OCI-LY1 (cell line): ENCODE measurements around the gene CARMIL1.
A peak's percentile ranks its signal among the peaks of the same experiment; 100 is the strongest.

ENCODE experiments used
- H2AFZ ChIP-seq: fragments of 200-600 bp; sonication (generic), shearing (Covaris generic); 2 replicates; pipeline ENCODE4 v1.6.0; 2014; ENCODE audit warnings: antibody characterized with exemption, mild to moderate bottlenecking, low read length
- H3F3A ChIP-seq: fragments of 200-600 bp; sonication (generic), shearing (Covaris generic); 2 replicates; pipeline ENCODE4 v1.6.0; 2014; ENCODE audit warnings: mild to moderate bottlenecking, antibody characterized with exemption, low read length, moderate library complexity; ENCODE audit not compliant: insufficient read depth
- H3K27ac ChIP-seq: fragments of 200-600 bp; sonication (generic); 2 replicates; pipeline ENCODE4 v1.5.1; 2014; ENCODE audit warnings: low read length, mixed run types, mild to moderate bottlenecking, low read depth; ENCODE audit not compliant: poor library complexity, severe bottlenecking
- H3K27me3 ChIP-seq: fragments of 200-600 bp; sonication (generic); 2 replicates; pipeline ENCODE4 v1.6.0; 2014; ENCODE audit warnings: antibody characterized with exemption, mild to moderate bottlenecking, low read length, moderate library complexity; ENCODE audit not compliant: insufficient read depth
- H3K36me3 ChIP-seq: fragments of 200-600 bp; sonication (generic); 2 replicates; pipeline ENCODE4 v1.6.1; 2014; ENCODE audit warnings: mild to moderate bottlenecking, antibody characterized with exemption, low read length, moderate library complexity, mixed read lengths; ENCODE audit not compliant: insufficient read depth
- H3K4me1 ChIP-seq: fragments of 200-600 bp; sonication (generic); 2 replicates; pipeline ENCODE4 v1.5.1; 2014; ENCODE audit warnings: mild to moderate bottlenecking, low read length, moderate library complexity; ENCODE audit not compliant: insufficient read depth, severe bottlenecking
- H3K4me2 ChIP-seq: fragments of 200-600 bp; sonication (generic), shearing (Covaris generic); 2 replicates; pipeline ENCODE4 v1.6.1; 2014; ENCODE audit warnings: low read length
- H3K4me3 ChIP-seq: fragments of 200-600 bp; sonication (generic); 2 replicates; pipeline ENCODE4 v1.5.1; 2014; ENCODE audit warnings: low read length, low read depth, mild to moderate bottlenecking, mixed read lengths; ENCODE audit not compliant: poor library complexity, severe bottlenecking
- H3K79me2 ChIP-seq: fragments of 200-600 bp; shearing (Covaris generic); 2 replicates; pipeline ENCODE4 v1.6.1; 2016; ENCODE audit warnings: mixed run types, low read length, mixed read lengths; ENCODE audit not compliant: insufficient read depth
- H3K9ac ChIP-seq: fragments of 200-600 bp; sonication (generic), shearing (Covaris generic); 2 replicates; pipeline ENCODE4 v1.6.1; 2014; ENCODE audit warnings: mild to moderate bottlenecking, low read length, mixed read lengths
- H3K9me2 ChIP-seq: fragments of 200-600 bp; sonication (generic), shearing (Covaris generic); 2 replicates; pipeline ENCODE4 v1.6.1; 2014; ENCODE audit warnings: low read depth, mild to moderate bottlenecking, low read length, mixed read lengths
- H3K9me3 ChIP-seq: fragments of 200-600 bp; shearing (Covaris generic); 2 replicates; pipeline ENCODE4 v1.6.1; 2014; ENCODE audit warnings: low read length, mixed read lengths
- H4K20me1 ChIP-seq: fragments of 200-600 bp; sonication (generic), shearing (Covaris generic); 2 replicates; pipeline ENCODE4 v1.6.0; 2016; ENCODE audit warnings: mild to moderate bottlenecking, low read length; ENCODE audit not compliant: insufficient read depth
- EZH2 ChIP-seq: fragments of 200-600 bp; sonication (generic), shearing (Covaris generic); IDR thresholded peaks from 2 replicates; pipeline ENCODE4 v1.8.0; 2017; ENCODE audit warnings: borderline replicate concordance, mixed run types, mild to moderate bottlenecking, antibody characterized with exemption, low read length, moderate library complexity, mixed read lengths
- TF ChIP-seq, protein P1 (sequence below): fragments of 200-600 bp; sonication (generic), shearing (Covaris generic); IDR thresholded peaks from 2 replicates; pipeline ENCODE4 v1.5.1; 2017; ENCODE audit warnings: mild to moderate bottlenecking, antibody characterized with exemption, low read length, moderate library complexity, mixed read lengths

CARMIL1 gene

GRCh38 chr6:25301362-25301761 lies 22.2 kb downstream of the CARMIL1 start:
- H3K4me1 ChIP-seq, result peaks cover 52% of the 10 kb centered on the region
- H3K4me2 ChIP-seq, result peak overlapping the region; percentile 5; the same call in 1 of the 2 replicates

DNA sequence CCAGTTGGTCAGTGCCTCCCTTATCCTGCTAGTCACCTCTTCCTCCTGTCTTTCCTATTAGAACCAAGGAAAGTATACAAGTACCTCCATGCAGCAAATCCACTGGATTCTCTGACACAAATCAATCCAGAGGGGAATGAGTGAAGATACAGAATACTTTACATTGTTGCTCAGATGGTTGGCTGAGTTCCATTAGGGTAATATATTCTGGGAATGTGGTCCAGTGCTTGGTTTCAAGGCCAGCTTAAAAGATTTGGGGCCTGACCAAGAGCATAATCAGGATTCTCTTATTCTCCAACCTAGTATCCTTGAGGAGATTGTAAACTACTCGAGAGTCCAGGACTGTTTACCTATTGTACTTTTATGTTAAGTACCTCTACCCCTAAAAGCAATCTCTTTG lies 23.0 kb downstream of the CARMIL1 start:
- H3K79me2 ChIP-seq, result peaks cover 30% of the 10 kb centered on the region
- no peaks in the 10 kb centered on the region for H3K36me3 ChIP-seq
- no peak overlapping the region for H3K4me2 ChIP-seq
- peaks cover 7% of the 10 kb centered on the region; the same call in 1 of the 2 replicates for H4K20me1 ChIP-seq
- TF ChIP-seq, protein P1, sequence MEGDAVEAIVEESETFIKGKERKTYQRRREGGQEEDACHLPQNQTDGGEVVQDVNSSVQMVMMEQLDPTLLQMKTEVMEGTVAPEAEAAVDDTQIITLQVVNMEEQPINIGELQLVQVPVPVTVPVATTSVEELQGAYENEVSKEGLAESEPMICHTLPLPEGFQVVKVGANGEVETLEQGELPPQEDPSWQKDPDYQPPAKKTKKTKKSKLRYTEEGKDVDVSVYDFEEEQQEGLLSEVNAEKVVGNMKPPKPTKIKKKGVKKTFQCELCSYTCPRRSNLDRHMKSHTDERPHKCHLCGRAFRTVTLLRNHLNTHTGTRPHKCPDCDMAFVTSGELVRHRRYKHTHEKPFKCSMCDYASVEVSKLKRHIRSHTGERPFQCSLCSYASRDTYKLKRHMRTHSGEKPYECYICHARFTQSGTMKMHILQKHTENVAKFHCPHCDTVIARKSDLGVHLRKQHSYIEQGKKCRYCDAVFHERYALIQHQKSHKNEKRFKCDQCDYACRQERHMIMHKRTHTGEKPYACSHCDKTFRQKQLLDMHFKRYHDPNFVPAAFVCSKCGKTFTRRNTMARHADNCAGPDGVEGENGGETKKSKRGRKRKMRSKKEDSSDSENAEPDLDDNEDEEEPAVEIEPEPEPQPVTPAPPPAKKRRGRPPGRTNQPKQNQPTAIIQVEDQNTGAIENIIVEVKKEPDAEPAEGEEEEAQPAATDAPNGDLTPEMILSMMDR, result no peak
- no peak for TF ChIP-seq EZH2
- H3K27me3 ChIP-seq, result no peaks in the 10 kb centered on the region
- peaks cover 45% of the 10 kb centered on the region for H3K4me1 ChIP-seq
- no peak overlapping the region for H3K4me3 ChIP-seq
- no peak overlapping the region for H2AFZ ChIP-seq
- no peaks in the 10 kb centered on the region for H3K9me2 ChIP-seq
- no peak overlapping the region for H3K27ac ChIP-seq
- no peaks in the 10 kb centered on the region; the same call in 1 of the 2 replicates for H3F3A ChIP-seq
- no peak overlapping the region for H3K9ac ChIP-seq
- no peaks in the 10 kb centered on the region for H3K9me3 ChIP-seq

More at GRCh38 chr6:25301362-25301761, 22.2 kb downstream of the CARMIL1 start:
- H3K27ac ChIP-seq, result no peak overlapping the region
- H3K9me2 ChIP-seq, result no peaks in the 10 kb centered on the region
- no peak overlapping the region for H3K4me3 ChIP-seq
- no peak overlapping the region for H2AFZ ChIP-seq
- peaks cover 7% of the 10 kb centered on the region; the same call in 1 of the 2 replicates for H4K20me1 ChIP-seq
- no peaks in the 10 kb centered on the region for H3K9me3 ChIP-seq
- TF ChIP-seq EZH2, result no peak
- TF ChIP-seq, protein P1, result no peak
- no peaks in the 10 kb centered on the region for H3K27me3 ChIP-seq
- H3K9ac ChIP-seq, result no peak overlapping the region
- peaks cover 27% of the 10 kb centered on the region; the same call in 1 of the 2 replicates for H3K79me2 ChIP-seq
- no peaks in the 10 kb centered on the region; the same call in 1 of the 2 replicates for H3F3A ChIP-seq
- H3K36me3 ChIP-seq, result no peaks in the 10 kb centered on the region

DNA sequence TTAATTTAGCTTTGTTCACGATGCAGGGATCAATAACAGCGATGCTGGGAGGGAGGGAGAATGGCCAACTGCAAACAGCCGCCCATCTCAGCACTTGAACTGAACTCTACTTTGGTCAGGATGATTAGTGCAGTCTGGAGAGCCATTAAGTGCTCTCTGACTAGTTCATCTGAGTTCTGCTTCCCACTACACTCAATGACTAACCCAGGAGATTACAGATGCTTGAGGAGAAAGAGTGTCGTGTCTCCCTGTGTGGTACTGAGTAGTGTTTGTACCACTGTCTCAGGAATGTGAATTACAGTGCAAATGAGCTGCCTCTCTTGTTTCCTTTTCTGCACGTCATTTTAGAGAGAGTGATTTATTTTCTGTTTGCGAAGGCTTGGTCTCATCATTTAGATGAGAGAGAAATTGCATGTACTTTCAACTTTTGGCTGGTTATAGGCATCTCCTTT lies 23.5 kb downstream of the CARMIL1 start:
- Histone ChIP-seq H3K36me3 (no peaks in the 10 kb centered on the region), H3K27ac (no peak overlapping the region), H3K4me2 (no peak overlapping the region), H3F3A (no peaks in the 10 kb centered on the region; the same call in 1 of the 2 replicates), H3K9me3 (no peaks in the 10 kb centered on the region), H3K9me2 (no peaks in the 10 kb centered on the region), H3K79me2 (peaks cover 33% of the 10 kb centered on the region), H4K20me1 (peaks cover 7% of the 10 kb centered on the region; the same call in 1 of the 2 replicates), H2AFZ (no peak overlapping the region), H3K4me3 (no peak overlapping the region), H3K9ac (no peak overlapping the region), H3K27me3 (no peaks in the 10 kb centered on the region), H3K4me1 (peaks cover 40% of the 10 kb centered on the region)
- TF ChIP-seq, protein P1, result no peak
- no peak for TF ChIP-seq EZH2
